Measurements from ENCODE around the gene TAPT1.

GRCh38 chr4:16162891-16163290, 63.4 kb downstream of the TAPT1 start:
- no peak for TF ChIP-seq CTCF (conservative IDR thresholded peaks at IDR 0.05; ENCODE audit: low read depth in 2 of 2)
- no peak for TF ChIP-seq REST (IDR thresholded peaks at IDR 0.05; ENCODE audit: unreplicated experiment)
- TF ChIP-seq POLR2AphosphoS5 (IDR thresholded peaks at IDR 0.05; ENCODE audit: low read depth) = no peak
- TF ChIP-seq CREB1 (CRISPR knock-in tag; IDR thresholded peaks at IDR 0.05; ENCODE audit: low read depth) = no peak
- no peak for TF ChIP-seq EZH2phosphoT487 (IDR thresholded peaks at IDR 0.05; ENCODE audit: unreplicated experiment)

Data from GM23338 (cell line).